ENCODE results near the gene SFT2D3.
"Not testable (repeated sequence)": the region's sequence is repeated elsewhere in the genome, so short reads cannot be mapped to it uniquely, and the experiment has no call there.

SFT2D3 gene

DNA sequence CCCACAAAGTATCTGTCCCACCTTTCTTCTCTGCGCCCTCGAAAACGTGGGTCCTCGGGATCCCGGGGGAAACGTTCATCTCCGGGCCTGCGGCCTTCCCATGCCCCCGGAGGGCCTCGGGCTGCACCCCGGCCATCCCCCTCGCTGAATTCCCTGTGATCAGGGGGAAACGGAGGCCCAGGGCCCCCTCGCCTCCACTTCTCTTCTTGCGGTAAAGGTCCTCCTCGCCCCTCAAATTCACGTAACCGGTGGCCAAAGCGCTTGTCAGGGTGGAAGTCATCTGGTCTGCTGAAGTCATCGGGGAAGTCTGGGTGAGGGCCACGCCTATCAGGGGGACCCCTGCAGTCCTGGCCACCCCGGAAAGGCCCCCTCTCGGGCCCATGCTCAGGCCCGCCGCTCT lies 12.3 kb downstream of the SFT2D3 start:
- no peak for DNase-seq

DNA sequence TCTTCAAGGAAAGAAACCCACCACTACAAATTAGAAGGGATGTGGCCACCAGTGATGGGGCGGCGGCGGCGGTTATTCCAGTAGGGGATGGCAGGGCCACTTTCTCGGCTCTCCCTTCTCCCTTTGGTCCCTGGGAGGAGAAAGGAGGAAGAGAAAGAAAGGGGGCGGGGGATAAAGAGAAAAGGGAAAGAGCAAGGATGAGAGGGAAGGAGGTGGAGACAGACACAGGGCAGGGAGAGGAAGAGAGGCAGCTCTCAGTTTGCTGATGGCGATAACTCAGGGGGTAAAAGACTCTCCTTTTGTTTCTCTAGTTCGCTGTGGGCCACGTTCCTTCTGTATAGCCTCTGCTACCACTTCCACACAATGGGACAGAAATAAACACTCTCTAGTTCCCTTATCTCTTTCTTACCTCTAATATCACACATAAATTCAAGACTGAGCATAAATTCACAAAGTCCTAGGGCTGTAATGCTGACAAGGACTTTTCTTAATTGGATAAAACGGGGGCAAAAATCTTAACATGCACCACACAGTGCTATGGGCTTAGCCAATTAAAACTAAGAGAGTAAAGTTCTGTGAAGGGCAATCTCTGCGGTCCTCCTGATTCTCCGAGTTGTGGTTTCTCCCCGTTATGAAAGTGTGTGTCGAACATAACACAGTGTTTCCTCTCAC lies 14.6 kb downstream of the SFT2D3 start:
- no peak for DNase-seq

DNA sequence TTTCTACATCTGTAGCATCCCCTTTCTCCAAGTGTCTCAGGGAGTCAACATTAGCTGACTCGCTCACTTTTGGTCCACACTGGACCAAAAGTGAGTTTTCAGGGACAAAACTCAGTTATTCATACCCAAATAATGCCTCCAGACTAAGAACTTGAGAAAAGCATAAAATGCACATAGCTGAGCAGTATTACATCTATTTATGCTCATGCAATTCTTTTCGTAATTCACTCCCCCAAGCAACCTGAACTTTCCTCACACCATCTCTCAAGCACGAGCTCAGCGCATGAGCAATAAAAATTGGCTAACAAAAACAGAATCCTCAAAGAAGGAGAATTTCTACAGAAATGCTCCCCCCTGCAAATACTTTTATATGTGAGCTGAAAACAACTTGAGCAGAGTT lies 17.0 kb downstream of the SFT2D3 start:
- no peak for DNase-seq

DNA sequence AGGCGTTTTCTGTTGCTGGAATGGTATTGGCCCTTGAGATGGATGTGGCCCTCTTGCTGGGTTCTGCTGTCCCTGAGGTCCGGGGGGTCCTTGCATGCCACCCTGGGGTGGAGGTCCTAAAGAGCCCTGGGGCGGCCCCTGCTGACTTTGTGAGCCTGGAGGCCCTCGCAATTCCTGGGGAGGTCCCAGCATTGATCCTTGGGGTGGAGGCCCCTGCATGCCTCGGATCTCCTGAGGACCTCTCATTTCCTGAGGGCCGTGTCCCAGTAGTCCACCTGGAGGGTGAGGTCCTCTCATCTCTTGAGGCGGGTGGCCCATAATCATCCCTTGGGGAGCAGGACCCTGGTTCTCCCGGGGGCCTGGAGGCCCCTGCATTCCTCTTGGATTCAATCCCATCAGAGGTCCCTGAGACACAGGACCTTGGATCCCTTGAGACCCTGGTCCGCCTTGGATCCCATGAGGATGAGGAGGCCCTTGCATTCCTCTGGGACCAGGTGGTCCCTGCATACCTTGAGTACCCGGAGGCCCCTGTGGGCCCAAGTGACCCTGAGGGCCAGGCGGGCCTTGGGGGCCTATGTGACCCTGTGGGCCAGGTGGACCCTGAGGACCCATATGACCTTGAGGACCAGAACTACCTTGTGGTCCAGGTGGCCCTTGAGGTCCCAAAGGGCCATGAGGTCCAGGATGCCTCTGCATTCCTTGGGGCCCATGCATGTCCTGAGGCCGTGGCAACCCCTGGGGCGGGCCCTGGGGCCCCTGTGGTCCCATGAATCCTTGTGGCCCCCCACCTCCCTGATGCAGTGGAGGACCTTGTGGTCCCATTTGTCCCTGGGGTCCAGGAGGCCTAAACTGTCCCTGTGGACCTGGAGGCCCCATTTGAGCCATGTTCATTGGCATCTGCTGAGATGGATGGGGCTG lies 18.3 kb downstream of the SFT2D3 start:
- no peak for DNase-seq

DNA sequence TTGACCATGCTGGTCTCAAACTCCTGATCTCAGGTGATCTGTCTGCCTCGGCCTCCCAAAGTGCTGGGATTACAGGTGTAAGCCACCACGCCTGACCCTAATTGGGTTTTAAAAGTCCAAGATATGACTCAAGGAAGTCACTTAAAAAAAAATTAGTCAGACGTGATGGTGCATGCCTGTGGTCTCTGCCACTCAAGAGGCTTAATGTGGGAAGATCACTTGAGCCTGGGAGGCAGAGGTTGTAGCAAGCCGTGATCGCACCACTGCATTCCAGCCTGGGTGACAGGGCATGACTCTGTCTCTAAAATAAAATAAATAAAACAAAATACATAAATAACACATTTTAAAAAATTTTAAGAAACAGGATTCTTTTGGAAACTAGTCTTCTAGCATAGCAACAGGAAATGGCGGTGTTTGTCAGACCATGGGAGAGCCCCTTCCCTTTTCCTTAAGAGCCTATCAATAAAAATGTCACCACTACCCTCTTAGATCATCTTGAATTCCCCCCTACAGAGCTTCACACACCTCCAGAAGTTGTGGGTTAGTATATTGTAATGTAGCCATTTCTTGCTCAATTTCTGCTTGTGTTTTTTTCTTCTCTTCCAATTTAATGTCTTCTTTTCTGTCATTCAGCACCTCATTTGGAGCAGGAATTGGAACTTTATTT lies 20.1 kb downstream of the SFT2D3 start:
- DNase-seq, result no peak

DNA sequence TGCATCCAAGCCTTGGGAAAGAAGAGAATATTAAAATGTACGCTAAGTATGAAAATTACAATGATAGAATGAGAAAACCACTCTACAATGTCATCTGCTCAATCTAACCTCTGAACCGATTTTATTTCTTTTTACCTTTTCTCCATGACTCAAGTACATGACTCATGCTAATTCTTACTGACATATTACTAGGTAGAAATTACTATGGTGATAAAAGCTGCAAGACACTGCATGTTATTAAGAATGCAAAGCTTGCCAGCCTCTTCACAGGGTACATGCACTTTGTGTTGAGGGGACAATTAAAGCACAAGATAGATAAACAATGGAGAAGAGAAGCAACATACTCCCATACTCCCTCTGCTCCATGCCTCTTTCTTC lies 20.7 kb downstream of the SFT2D3 start:
- DNase-seq, result no peak

DNA sequence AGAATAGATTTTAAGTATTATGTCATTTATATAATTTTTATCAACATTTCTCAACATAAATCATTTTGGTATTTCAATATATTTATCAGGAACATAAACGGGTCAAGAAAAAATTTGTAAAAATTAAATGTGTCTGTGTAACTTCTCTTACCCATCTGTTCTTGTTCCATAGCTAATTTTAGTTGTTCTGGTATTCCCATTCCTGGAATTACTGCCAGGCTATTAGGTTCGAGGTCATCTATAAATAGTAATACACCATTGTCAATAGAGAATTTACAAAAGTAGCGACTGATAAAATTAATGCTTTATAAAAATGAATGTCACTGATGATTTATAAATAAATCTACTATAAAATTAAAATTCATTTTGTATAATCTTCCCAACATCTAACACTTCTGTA lies 21.5 kb downstream of the SFT2D3 start:
- DNase-seq, result no peak

DNA sequence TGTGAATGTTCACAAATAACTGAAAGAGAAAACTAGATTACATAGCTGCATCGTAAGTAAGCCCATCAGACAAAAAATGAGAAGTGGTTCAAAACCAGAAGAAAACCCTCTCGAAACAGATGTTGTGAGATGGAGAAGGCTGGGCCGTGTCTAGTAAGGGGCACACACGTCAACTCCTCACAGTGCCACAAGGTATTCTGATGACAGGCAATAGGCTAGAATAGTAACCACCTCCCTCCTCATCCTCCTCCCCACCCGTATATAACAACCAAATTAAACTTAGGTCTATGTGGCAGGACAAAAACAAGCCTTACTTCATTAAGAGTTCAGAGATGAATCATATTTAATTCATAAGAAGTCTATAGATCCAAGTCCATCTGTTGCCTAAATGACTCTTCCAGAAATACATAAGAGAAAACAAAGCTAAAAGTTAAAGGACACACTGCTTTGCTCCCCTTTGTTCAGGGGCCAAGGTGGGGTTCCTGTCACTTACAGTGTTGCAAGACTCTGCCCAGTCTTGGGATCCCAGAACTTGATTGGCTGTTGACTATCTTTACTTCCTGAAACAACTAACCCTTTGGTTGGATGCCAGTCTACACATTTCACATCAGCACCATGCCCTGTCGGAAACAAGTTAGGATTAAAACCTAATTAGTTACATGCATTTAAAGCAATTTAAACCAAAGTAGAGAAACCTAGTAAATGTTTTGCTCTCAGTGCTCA lies 25.0 kb downstream of the SFT2D3 start:
- no peak for DNase-seq

DNA sequence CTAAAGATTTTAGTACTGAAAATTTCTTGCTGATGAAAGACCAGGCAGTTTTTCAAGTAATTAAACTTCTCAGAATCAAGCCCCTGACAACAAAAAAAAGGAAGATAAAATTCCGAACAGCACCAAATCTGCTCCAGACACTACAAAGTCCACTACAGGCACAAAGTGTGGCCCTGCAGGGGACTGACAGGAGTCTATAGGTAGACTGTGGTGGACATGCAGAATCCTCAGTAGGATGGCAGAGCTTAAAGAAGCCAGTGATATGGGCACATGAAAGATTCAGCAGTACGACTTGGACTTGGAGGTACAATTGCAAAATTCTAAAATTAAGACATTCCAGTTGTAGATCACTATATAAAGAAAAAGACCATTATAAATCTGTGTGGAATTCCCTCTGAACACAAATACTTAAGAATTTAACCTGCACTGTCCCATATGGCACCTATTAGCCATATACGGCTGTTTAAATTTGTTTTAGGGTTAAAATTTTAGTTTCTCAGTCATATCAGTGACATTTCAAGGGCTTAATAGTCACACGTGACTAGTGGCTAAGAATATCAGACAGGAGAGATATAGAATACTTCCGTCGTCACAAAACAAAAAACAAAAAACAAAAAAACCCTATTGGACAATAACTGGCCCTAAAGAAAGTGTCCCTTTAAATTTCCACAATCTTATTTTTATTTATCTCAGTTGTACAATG lies 32.0 kb downstream of the SFT2D3 start:
- DNase-seq, result no peak

DNA sequence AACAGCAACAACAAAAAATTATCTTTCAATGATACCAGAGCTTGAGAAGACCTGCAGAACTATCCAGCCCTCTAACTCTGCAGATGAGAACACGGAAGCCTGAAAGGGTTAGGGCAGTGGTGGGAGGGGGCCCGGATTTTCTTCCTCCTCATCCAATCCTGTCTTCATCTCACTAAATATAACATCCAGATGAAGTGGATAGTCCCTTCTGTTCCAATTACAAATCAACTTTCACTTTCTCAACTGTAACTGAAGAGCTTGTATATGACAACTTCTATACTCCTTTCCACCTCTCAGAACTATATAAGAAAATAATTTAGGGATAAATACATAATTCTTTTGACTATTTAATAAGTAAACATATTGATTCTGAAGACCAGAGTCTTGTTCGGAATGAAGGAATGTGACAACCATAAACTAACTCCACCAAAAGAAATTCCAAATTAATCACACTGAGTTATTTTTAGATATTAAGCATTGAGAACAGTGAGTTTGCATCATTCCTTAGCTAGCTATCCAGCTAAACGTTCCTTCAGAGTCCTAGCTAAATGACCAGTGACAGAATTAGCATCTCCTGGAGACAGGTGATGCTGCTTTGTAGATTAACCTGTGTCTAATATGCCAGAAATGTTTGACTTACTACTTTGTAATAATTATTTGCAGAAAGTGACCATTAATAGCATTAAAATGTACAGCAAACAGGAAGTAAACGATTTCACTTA lies 32.7 kb downstream of the SFT2D3 start:
- DNase-seq, result no peak

DNA sequence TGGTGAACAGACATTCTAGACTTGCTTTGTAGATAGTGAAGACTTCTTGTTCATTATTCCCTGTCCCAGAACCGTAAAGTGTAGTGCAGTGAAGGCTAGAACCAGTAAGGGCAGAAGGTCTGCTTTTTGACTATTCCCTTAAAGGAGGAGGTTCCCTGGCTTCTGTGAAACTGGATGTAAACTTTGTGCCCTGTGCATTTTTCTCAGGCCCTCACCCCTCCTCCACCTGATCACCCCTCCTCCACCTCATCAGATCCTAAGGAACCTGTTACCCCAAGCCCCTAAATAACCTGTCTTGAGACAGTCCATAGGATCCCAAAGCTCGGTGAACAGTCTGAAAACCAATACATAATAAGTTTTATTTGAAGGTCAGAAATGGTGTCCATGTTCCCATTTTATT lies 33.7 kb downstream of the SFT2D3 start:
- DNase-seq, result no peak

DNA sequence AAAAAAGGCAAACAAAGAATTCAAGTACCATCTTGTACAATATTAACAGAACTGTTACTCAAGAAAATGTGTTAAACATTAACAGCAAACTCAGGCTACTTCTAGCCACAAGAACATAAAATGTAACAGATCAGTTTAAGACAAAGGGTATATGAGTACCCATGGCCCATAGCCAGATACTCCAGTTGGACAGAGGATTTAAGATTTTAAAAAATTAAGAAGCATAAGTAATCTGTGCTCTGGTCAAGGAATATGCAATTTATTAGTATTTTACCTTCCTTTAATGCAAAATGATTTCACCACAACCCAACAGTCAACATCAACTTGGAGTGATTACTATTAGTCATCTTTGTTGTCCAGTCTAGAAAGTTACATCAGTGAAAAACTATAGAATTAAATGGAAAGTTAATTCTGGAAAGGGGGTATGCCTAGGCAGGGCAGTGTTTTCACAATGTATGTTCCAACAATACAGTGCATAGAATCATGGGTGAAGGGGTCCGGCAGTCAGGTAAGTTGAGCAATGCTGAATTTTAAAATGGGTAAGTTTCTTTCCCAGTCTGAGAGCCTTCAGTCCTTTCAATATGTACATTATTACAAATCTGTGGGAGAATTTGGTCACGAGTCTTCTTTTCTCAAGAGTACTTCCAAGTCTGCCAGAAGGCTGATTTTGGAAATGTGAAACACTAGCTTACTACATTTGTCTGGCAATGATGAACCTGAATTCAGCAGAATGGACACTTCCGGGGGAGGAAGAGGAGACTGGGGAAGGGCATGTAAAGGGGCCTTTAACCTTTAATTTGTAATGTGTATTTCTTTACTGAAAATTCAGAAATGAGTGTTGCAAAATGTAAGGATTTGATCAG lies 34.5 kb downstream of the SFT2D3 start:
- no peak for DNase-seq

DNA sequence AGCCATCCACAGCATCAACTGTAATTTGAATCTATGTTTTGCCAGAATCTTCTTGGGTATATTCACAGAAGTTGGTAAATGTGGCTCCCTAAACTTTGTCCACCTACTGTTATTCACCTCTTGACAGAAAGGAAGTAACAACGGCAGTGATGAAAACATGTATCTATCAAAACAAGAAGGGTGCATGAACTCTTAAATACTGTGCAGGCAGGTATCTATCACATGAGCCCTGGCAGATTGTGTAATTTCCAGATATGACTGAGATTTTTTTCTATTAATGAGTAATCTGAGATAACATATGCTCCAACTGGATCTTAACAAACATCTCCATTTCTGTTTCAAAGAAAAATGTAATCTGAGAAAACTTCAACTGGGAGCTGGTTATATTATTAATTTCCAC lies 36.6 kb downstream of the SFT2D3 start:
- no peak for DNase-seq

DNA sequence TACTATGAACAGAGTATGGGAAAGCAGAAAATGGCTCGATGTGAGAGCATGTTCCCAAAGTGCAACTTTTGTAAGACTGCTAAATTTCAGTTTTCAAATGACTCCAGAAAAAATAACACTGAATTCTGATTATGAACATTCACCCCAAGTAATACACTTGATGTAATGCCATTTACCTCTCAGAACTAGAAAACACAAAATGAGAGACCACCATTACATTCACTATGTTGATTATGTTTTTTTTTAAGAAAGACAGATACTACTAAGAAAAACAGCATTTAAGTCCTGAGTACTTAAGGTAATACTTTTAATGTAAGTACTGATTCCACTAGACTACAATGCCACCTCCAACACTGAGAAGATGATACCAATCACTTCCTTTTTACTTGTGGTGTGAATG lies 38.5 kb downstream of the SFT2D3 start:
- no peak for DNase-seq

DNA sequence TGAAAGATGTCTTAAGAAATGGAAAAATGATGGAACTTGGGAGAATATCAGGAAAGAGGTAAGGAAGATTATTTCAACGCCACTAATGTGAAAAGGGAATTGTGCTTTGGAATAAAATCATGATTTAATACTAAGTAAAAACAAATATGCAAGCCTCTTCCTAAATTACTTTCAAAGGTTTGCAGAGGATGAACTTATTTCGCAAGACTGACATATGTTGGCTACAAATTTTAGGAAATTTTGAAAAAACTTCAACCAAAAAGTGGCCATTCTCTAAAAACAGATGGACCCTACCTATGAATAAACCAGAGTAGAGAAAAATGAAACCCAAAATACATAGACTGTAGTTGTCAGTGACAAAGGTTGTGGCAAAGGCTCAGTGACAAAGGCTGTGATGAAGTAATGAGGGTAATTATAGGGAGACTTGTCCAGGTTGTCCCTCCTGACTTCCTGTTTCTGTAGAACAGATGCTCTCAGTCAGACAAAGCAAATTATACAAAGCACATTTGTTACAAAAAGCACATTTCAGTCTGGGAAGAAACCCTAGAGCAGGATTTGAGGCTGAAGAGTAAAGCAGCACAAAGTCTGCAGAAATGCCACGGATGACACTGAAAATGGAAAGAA lies 39.5 kb downstream of the SFT2D3 start:
- DNase-seq, result no peak

DNA sequence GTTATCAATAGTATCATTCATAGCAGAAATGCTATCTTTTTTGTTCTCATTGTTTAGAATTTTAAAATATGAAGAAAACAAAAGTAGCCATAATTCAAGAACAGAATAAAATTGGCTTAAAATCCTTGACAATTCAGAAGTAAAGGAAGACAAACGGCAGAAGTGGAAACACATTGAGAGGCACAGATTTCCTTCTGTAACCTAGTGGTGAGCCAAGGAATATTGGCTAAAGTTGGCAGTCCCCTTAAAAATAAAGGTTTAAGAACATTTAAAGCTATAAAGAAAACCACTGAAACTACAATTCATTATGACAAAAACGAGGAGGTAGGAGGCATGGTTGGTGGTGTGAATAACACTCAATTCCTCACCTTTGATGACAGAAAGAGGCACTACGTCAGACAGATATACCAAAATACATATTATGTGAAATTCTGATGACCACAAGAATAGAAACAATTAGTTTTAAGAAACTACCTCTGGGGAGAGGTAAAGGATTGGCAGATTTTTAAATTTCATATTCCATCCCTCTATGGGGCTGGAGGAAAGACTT lies 42.3 kb downstream of the SFT2D3 start:
- DNase-seq, result no peak

DNA sequence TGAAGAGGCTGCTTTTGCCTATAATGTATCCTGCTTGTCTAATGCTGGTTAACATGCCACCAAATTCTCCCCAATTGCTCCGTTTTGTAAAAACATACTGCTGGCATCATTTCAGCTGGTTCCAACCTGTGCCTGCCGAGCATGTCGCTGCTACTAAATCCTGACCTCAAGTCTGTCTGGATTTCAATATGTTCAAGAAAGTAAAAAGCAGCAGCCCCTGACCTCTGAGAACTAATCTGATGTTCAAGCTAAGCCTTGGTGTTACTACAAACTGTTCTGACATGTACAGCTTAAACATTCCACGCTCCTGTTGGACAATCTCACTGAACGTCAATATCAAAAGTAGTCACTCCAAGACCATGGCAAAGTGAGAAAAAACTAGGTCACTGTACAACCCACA lies 46.3 kb downstream of the SFT2D3 start:
- DNase-seq, result no peak

DNA sequence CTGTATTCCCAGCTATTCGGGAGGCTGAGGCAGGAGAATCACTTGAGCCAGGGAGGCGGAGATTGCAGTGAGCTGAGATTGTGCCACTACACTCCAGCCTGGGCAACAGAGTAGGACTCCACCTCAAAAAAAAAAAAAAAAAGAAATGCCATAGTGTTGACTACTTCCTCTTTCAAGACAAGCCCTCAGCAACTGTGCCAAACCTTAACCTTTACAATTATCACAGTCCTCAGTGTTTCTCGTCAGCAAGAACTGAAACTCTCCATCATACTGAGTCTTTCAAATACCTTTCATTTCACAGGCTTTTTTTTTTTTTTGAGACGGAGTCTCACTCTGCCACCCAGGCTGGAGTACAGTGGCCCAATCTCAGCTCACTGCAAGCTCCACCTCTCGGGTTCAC lies 48.2 kb downstream of the SFT2D3 start:
- DNase-seq, result not testable (repeated sequence)

DNA sequence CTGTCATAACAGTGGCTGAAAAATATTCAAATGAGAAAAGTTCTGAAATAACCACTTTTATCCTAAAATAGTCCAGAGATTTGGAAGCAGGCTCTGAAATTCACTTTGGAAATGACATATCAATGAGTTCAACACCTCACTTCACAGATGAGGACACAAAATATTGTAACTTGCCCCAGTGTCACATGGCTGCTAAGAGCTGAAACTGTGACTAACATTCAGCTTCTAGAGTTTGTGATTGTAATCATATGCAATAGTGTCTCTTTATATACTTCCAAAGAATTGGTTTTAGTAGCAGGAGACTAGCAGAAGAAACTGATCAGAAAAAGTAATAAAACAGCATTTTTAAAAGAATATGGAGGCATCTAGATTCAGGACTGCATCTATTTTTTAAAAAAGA lies 52.1 kb downstream of the SFT2D3 start:
- no peak for DNase-seq

DNA sequence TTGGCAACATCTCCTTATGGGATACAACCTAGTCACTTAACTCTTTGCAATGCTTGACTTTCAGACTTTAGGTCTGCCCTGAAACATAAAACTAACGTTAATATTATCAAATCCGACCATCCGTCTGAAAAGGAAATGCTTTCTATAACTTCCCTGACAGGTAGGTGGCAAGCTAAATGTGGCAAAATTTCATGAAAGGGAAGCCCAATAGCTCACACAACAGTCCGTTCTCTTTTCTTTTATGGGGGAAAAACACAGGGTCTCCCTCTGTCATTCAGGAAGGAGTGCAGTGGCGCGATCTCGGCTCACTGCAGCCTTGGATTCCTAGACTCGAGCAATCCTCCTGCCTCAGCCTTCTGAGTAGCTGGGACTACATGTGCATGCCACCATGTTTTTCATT lies 52.9 kb downstream of the SFT2D3 start:
- no peak for DNase-seq
